ENCODE results near the gene DPM1. TPM values are rescaled to one million over a fixed set of nuclear protein-coding genes. Genes with fewer than 3 reads are reported as not detected.
"Not testable (repeated sequence)": the region's sequence is repeated elsewhere in the genome, so short reads cannot be mapped to it uniquely, and the experiment has no call there.

DPM1 gene
- total RNA-seq, 1 experiment from 2014 or later = 215 TPM

GRCh38 chr20:50980071-50980681 lies 21.8 kb upstream of the DPM1 start:
- DNase-seq (ENCODE audit: low read depth) = peak; percentile 100

- not testable (repeated sequence) for DNase-seq (ENCODE audit: low read depth)
Measured at GRCh38 chr20:50978533-50978932, 20.2 kb upstream of the DPM1 start.

GRCh38 chr20:50977066-50978021 lies 19.0 kb upstream of the DPM1 start:
- DNase-seq (ENCODE audit: low read depth) = no peak

GRCh38 chr20:50975701-50976330 lies 17.5 kb upstream of the DPM1 start:
- DNase-seq (ENCODE audit: low read depth) = no peak

- DNase-seq (ENCODE audit: low read depth) = no peak
Measured at GRCh38 chr20:50969912-50970311, 11.6 kb upstream of the DPM1 start.

- DNase-seq (ENCODE audit: low read depth) = no peak
Measured at GRCh38 chr20:50969435-50969834, 11.1 kb upstream of the DPM1 start.

- DNase-seq (ENCODE audit: low read depth) = no peak
Measured at GRCh38 chr20:50968289-50968688, 10.0 kb upstream of the DPM1 start.

- DNase-seq (ENCODE audit: low read depth) = peak; percentile 78
Measured at GRCh38 chr20:50967586-50967985, 9.3 kb upstream of the DPM1 start.

GRCh38 chr20:50959543-50960126 lies 1.3 kb upstream of the DPM1 start:
- DNase-seq (ENCODE audit: low read depth) = no peak

- peak; percentile 94 for DNase-seq (ENCODE audit: low read depth)
Measured at GRCh38 chr20:50958615-50959542, 547 bp upstream of the DPM1 start, which contains the start of gene MOCS3. MOCS3 (plus strand) TSS chr20:50958818; CDS start chr20:50958843, 25 bp downstream.

- DNase-seq (ENCODE audit: low read depth) = no peak
Measured at GRCh38 chr20:50957276-50957675, 1.1 kb downstream of the DPM1 start.

GRCh38 chr20:50953821-50954220 lies 4.5 kb downstream of the DPM1 start:
- DNase-seq (ENCODE audit: low read depth) = no peak

- DNase-seq (ENCODE audit: low read depth) = no peak
Measured at GRCh38 chr20:50953196-50953595, 5.1 kb downstream of the DPM1 start.

- DNase-seq (ENCODE audit: low read depth) = no peak
Measured at GRCh38 chr20:50948132-50948785, 10.1 kb downstream of the DPM1 start.

GRCh38 chr20:50943069-50943468 lies 15.3 kb downstream of the DPM1 start:
- peak; percentile 55 for DNase-seq (ENCODE audit: low read depth)

GRCh38 chr20:50933589-50933988 lies 24.7 kb downstream of the DPM1 start:
- DNase-seq (ENCODE audit: low read depth) = no peak

GRCh38 chr20:50932691-50933280 lies 25.5 kb downstream of the DPM1 start:
- DNase-seq (ENCODE audit: low read depth) = no peak

- peak; percentile 32 for DNase-seq (ENCODE audit: low read depth)
Measured at GRCh38 chr20:50932016-50932485, 26.3 kb downstream of the DPM1 start.

- DNase-seq (ENCODE audit: low read depth) = peak; percentile 94
Measured at GRCh38 chr20:50931306-50932015, 26.9 kb downstream of the DPM1 start, which contains the start of gene ADNP. ADNP (minus strand) TSS chr20:50931437; CDS start chr20:50903996, 27,441 bp downstream.
